RPMI7951 (cell line): Measurements from ENCODE around the gene SLC25A28. TPM values are rescaled to one million over a fixed set of nuclear protein-coding genes. Genes with fewer than 3 reads are reported as not detected.
"Not testable (repeated sequence)": the region's sequence is repeated elsewhere in the genome, so short reads cannot be mapped to it uniquely, and the experiment has no call there.

Experiments
- DNase-seq: peaks from one replicate; pipeline ENCODE4 v3.0.0-alpha.2; 2012; ENCODE audit warnings: low read depth
- total RNA-seq: library from RNA; depleted of rRNA; stranded (reverse); fragments of >200 nt; shearing (Covaris generic); gene quantifications from 2 replicates; pipeline ENCODE4 v1.2.3, GENCODE V29; 2014

The SLC25A28 gene
- total RNA-seq, 1 experiment from 2014 or later = 14.9 TPM

DNA sequence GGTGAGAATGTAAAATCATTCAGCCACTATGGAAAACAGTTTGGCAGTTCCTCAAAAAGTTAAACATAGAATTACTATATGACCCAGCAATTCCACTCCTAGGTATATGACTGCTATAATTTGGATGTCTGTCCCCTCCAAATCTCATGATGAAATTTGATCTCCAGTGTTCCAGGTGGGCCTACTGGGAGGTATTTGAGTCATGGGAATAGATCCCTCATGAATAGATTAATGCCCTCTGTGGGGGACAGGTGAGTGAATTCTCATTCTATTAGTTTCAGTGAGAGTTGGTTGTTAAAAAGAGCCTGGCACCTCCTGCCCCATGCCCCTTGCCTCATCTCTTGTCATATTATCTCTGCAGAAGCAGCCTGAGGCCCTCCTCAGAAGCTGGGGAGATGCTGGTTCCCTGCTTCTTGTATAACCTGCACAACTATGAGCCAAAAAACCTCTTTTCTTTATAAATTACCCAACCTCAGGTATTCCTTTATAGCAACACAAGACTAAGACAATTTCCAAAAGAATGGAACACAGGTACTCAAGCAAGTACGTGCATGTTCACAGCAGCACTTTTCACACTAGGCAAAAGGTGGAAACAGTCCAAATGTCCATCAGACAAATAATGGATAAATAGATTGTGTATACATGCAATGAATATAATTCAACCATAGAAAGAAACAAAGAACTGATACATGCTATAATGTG, 8.8 kb upstream of the SLC25A28 start:
- DNase-seq = no peak

- DNase-seq = not testable (repeated sequence)
These were observed 4.9 kb upstream of the SLC25A28 start for GRCh38 chr10:99625124-99625523.

GRCh38 chr10:99623919-99624318, 3.7 kb upstream of the SLC25A28 start:
- no peak for DNase-seq

GRCh38 chr10:99621454-99622251, 1.4 kb upstream of the SLC25A28 start:
- DNase-seq = no peak

- peak; percentile 90 for DNase-seq
These were observed 643 bp upstream of the SLC25A28 start for GRCh38 chr10:99620711-99621453.

- DNase-seq = peak; percentile 18
These were observed 994 bp downstream of the SLC25A28 start for GRCh38 chr10:99619090-99619800.

DNA sequence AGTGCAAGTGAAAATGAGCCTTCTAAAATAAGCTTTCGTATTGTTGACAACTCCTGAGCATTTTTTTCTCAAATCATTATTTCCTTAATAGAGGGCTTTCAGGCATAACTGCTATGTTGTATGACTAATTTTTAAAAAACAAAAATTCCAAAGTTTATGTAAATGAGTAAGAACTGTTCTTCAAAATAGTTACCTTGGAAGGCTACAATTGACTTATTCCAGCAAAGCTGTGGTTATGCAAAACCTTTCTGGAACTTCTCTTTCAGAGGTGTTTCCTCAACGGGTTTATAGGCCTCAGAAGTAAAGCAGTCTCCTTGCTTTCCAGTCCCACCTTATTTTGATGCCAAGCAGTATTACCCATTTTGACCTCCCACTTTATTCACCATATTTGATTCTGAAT, 2.5 kb downstream of the SLC25A28 start:
- no peak for DNase-seq

DNA sequence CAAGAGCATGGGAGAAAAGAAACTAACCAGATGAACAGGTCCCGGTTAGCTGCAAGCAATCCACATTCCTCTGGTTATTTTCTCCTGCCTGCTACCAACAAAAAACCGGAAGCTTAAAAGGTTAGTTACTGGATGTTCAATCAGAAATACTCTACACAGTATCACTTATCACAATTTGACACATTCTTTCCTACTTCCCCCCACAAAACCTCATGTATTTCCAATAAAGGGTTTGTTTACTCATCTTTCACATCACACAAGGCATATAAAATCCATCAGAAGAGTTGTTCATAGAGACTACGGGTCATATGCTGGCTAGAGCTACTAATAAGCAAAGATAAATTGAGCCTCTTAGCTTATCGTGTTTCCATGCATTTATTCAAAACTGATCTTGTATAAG, 4.8 kb downstream of the SLC25A28 start:
- DNase-seq = no peak

GRCh38 chr10:99612167-99612831, 7.9 kb downstream of the SLC25A28 start:
- DNase-seq = peak; percentile 52

- no peak for DNase-seq
These were observed 8.9 kb downstream of the SLC25A28 start for GRCh38 chr10:99611326-99611725.

DNA sequence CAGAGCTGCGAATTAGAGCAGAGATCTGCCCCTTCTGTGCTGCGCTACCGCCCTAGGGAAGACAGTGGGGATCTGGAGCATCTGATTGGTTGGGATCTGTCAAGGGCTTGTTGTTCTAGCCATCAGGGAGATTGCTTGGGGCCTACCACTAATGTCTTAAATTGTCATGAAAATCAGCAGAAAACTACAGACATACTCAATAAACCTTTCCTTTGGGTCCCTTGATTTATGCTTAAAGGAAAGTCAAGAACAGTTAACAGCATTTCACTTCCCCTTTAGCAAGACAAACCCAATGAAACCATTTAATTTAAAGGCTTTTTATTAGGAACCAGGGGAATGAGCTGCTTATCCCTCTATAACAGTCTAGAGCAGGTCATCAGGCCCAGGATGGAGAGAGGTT, 10.0 kb downstream of the SLC25A28 start:
- no peak for DNase-seq

DNA sequence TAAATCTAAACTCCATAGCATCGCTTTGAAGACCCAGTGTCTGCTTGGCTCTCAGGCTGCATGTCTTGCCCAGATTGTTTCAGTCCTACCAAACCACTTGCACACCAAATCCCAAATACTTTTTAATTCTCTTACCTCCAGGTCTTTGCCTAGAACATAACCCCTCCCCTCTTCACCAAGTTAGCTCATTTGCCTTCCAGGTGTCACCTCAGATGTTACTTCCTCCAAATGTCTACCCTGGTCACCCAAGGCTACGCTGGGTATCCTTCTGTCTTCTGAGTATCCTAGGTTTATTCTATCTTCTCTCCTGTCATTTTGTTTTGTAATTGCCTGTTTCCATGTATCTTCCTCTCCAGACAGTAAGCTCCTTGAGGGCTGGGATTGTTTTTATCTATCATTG, 11.1 kb downstream of the SLC25A28 start:
- DNase-seq = no peak

- no peak for DNase-seq
These were observed 14.9 kb downstream of the SLC25A28 start for GRCh38 chr10:99605351-99605750.

DNA sequence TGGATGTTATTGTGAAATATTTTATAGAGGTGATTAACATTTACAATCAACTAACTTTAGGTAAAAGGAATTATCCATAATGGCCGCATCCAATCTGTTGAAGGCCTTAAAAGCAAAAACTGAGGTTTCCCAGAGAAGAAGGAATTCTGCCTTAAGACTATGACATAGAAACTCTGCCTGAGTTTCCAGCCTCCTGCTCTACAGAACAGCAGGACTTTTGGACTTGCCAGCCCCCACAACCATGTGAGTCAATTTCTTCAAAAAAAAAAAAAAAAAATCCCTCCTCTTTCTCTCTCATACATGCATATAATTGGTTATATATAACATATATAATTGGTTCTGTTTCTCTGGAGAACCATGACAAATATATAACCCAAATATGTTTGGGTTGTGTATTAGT, 15.4 kb downstream of the SLC25A28 start:
- DNase-seq = no peak

GRCh38 chr10:99598781-99599509, 21.3 kb downstream of the SLC25A28 start:
- no peak for DNase-seq

DNA sequence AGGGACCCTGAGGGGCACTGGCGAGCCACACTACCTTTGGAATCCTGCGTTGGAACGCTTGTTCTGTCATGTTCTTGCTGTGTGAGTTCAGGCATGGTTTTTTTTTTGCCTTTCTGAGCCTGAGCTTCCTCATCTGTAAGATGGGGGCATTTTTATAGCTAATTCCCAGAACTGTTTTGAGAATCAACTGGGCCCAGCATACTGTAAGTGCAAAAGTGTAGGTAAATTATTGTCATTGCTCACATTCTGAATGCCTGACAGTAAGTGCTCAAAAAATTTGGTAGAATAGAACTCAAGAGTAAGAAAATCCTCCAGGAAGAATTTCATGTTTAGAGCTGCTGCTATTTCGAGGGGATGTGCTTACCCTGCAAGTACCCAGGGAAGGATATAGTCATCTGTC, 22.2 kb downstream of the SLC25A28 start:
- DNase-seq = no peak

- DNase-seq = not testable (repeated sequence)
These were observed 23.5 kb downstream of the SLC25A28 start for GRCh38 chr10:99596708-99597107.

- no peak for DNase-seq
These were observed 24.3 kb downstream of the SLC25A28 start for GRCh38 chr10:99595770-99596465.

- DNase-seq = no peak
These were observed 25.0 kb downstream of the SLC25A28 start for GRCh38 chr10:99595236-99595635.

DNA sequence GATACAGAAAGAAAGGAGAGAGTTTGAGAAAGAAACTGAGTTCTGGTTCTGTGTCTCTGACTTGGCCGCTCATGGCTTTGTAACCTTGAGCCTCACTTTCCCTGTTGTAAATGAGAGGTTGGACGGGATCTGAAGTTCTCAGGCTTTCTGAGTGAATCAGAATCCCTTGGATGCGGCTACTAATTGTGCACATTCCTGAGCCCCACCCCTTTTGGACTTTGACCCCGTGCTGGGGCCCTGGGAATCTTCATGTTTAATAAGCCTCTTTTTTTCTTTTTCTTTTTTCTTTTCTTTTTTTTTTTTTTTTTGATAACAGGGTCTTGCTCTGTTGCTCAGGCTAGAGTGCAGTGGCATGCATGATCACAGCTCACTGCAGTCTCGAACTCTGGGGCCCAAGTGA, 26.9 kb downstream of the SLC25A28 start:
- DNase-seq = no peak
